ENCODE results near the gene GNB1L.

Gene GNB1L

DNA sequence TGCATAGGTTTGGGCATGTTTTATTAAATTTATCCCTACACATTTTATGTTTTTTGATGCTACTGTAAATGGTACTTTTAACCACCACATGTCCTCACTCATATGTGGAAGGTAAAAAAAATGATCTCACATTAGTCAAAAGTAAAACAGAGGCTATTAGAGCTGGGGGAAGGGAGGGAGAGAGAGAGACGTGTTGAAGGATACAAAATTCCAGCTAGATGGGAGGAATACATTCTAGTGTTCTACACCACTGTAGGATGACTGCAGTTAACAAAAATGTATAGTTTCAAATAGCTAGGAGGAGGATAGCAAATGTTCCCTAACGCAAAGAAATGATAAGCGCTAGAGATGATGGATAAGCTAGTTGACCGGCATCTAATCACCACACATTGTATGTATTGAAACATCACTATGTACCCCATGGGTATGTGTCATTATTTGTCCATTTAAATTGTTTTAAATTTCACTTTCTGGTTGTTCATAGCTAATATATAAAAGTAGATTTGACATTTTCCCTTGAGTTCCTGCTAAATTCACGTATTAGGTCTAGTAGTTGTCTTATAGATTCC, 9.9 kb upstream of the GNB1L start:
- DNase-seq (ENCODE audit: low read depth in 1 of 2, low spot score in 1 of 2), result no peak

DNA sequence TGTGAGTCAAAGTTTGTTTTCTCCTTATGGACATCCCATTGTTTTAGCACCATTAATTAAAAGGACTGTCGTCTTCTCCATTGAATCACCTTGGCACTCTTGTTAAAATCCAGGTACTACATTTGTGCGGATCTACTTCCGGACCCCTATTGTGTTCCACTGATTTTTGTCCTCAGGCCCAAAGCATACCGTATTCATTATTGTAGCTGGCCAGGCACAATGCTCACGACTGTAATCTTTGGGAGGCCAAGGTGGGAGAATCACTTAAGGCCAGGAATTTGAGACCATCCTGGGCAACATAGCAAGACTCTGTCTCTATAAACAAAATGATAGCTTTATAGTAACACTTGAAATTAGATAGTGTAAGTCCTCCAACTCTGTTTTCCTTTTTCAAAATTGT, 8.9 kb upstream of the GNB1L start:
- DNase-seq (ENCODE audit: low read depth in 1 of 2, low spot score in 1 of 2), result no peak

DNA sequence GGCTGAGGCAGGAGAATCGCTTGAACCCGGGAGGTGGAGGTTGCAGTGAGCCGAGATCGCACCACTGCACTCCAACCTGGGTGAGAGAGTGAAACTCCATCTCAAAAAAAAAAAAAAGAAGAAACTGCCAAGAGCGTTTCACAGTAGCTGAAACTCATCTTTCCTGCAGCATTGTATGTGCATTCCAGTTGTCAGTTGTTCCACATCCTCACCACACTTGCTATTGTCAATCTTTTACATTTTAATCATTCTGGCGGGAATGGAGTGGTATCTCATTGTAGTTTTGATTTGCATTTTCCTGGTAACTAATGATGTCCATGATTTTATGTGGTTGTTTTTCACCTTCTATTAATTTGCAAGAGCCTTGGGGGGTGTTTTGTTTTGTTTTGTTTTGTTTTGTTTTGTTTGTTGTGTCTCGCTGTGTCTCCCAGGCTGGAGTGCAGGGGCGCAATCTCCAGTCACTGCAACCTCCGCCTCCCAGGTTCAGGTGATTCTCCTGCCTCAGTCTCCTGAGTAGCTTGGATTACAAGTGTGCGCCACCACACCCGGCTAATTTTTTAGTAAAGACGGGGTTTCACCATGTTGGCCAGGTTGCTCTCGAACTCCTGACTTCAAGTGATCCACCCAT, 8.1 kb upstream of the GNB1L start:
- no peak for DNase-seq (ENCODE audit: low read depth in 1 of 2, low spot score in 1 of 2)

- no peak for DNase-seq (ENCODE audit: low read depth in 1 of 2, low spot score in 1 of 2)
Measured at GRCh38 chr22:19859861-19860510, 5.3 kb upstream of the GNB1L start.

GRCh38 chr22:19857382-19857781, 2.7 kb upstream of the GNB1L start:
- no peak for DNase-seq (ENCODE audit: low read depth in 1 of 2, low spot score in 1 of 2)

DNA sequence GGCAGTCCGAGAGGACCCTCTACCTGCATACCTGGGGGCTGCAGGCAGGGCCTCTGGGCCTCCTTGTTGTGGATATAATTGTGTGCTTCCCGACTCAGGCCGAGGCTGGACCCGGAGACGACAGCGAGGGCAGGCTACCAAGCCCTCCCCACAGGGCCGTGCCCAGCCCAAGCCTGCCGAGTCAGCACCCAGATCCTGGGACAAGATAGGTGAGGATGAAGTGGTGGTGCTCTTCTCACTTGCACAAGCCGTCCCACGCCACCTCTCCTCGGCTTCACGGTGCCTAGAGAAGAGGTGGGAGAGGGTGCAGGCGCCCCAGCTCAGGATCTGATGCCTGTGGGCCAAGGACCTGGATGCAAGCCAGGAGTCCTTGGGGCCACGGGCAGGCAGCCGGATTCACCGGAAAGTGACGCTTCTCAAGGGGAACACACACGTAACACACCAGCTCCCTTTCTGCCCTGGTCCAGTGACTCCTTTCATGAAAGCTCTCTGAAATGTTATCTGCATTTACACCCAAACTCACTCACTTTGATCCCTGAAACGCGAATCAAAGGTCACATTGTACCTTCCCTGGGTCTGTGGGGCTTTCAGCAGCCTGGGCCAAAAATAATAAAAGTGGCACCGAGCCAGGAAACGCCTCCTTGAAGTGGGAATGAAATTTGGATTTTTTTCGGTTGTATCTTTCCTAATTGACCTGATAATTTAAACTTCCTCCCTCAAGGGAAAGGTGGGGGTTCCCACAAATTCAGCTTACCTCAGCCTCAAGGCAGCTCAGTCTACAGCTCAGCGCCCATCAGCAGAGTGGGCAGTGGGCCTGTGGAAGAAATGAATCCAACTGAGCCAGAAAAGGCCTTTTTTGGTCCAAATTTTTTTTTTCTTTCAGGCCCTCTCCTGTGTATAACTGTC, 1.1 kb upstream of the GNB1L start:
- DNase-seq (ENCODE audit: low read depth in 1 of 2, low spot score in 1 of 2), result peak; percentile 20 to 32

DNA sequence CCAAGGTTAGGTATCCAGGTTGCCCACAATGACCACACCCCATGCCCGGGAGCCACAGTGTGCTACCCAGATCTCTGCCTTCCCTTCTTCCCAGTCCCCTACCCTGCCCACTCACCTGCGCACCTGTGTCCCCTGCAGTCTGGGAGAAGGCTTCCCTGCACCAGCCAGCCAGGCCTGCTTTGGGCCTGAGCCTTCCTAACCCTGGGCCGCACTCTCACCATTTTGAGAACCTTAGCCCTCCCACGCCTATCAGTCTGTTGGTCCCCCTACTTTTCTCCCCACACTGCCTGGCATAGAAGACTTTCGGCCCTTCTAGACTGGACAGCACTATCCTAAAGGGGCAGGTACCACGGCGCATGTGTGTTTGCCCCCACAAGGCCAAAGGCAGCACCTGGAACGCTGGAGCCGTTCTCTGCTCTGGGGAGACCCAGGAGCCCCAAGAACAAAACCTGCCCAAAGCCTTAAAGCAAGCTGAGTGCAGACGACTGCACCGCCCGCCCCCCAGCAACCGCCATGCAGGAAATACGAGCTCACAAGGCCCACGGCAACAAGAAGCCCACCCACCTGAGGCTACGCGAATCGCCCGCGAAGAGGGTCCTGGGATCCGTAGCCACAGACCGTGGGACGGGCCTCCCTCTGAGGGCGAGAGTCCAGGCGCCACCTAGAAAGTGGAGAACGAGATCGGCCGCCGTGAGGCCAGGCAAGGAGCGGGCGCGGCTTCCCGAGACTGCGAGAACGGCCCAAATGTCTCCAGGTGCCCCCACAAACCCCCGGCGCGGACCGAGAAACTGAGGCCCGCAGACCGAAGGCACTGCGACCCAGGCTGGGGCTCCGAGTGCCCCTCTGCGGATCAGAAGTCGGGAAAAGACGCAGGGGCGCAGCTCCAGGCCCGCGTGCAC, 546 bp downstream of the GNB1L start:
- peak in 1 of 2 donors; percentile 4 for DNase-seq (ENCODE audit: low read depth in 1 of 2, low spot score in 1 of 2)

DNA sequence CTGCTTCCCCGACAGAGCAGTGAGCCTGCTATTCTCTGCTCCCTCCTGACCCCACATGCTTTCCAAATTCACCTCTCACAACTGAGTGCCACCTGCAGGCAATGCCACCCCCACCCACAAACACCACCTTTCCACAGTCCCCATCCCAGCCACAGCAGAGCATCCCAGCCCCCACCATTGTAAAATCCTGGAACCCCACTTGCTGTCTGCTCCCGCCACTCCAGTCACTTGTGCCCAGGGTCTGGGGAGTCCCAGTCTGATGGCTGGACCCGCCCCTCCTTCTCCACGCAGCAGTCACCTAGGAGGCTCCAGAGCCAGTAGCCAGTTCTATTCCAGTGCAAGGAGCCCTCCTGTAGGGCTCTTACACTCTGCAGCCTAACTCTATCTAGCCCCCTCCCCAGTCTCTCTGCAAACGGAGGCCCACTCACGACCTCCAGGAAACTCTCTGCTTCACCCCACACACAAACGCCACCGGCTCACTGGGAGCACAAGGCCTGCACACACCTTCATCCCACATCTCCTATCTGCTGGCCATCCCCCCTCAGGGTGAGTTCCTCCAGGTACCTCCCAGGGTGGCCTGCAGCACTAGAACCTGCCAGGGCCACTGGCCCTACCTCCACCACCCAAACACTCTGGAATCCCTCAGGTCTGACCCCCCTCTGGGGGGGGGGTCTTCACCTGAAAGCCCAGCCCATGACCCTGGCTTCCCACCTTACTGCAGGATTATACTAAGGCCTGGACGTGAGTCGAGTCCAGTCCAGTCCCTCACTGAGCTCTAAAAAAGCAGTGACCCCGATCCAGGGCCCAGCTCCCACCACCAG, 1.4 kb downstream of the GNB1L start:
- no peak for DNase-seq (ENCODE audit: low read depth in 1 of 2, low spot score in 1 of 2)

GRCh38 chr22:19852177-19852781, 2.4 kb downstream of the GNB1L start:
- DNase-seq (ENCODE audit: low read depth in 1 of 2, low spot score in 1 of 2), result no peak

DNA sequence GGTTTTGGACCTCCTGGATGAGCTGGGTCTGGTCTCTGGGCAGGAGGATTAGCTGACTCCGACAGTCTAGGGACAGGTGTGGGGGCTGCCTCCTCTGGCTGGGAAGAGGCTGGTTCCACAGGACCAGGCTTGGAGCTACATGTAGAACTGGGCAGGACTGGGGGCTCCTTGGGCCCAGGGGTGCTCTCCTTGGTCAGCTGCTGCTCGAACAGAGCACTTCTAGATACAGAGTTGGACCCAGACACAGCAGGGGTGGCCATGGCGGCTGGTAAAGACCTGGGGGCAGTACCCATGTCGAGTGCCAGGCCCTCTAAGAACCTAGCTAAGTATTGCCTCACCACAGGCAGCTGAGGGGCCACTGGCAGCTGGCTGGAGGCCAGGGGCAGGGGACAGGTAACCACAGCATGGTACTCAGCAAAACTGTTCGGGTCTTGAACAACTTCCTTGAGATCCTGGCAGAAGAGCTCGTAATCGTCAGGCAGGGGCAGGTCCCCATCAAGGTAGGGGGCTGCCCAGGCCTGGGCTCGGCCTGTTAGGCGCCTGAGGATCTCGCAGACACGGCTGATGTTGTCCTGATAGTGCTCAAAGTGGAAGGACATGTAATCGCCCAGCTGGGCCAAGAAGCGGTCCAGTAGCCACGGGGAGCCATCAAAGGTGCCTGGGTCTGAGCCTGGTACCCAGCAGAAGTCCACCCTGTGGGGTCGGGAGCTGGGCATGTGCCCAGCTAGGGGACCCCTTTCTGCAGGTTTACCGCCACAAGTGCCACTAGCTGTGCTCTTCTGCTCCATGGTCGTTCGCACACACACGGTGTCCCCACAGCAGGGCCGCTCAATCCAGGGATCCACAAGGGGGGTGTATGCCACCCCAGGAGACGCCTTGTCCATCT, 3.1 kb downstream of the GNB1L start:
- no peak for DNase-seq (ENCODE audit: low read depth in 1 of 2, low spot score in 1 of 2)

DNA sequence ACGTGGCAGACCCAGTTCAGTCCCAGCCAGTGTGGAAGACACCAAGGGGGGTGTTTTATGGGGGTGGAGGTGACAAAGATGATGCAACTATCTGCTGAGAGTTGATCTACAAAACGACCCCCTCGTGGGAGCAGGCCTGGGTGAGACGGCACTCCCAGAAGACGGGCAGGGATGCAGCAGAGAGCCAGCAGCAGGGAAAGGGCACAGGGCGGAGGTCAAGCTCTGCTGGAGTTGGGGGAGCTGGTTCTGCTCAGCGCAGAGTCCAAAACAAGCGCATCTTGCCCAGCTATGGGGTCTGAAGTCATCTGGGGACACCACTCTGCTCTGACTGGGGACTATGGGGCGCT, 3.9 kb downstream of the GNB1L start:
- DNase-seq (ENCODE audit: low read depth in 1 of 2, low spot score in 1 of 2), result no peak

DNA sequence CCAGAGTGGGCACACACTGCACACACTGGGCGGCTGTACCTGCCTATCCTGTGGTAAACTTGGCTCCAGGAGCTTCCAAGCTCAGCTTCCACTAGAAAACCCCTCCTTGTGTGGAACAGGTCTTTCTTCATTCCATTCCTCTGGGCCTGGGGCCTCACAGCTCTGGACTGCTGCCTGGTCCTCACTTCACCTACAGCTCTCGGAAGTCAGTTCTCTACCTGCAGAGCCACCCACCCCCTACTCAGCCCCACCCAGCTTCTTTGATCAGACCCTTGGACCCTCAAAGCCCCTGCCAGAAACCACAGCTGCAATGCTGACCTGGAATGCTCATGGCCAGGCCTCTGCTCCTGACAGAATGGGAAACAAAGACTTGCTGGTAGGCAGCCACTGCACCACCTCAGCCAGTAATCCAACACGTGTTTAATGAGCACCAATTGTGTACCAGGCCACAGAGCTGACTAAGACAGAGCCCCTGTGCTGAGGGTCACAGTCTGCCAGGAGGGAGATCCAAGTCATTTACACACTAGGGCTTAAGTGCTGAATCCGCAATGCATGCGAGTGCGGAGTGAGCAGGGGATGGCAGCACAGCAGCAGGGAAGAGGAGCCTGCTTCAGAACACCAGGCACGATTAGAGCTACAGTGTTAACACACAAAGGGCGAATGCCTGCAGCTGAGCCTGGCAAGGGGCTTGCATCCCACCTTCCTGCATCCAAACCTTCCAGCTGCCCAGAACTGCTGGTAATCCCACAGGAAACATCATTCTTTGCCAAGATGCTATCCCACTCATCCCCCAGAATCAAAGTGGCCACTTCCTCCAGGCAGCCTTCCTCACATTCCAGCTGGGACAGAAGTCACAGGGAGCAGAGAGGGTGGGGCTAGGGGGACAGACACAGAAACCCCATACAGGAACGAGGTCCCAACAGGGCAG, 4.6 kb downstream of the GNB1L start:
- DNase-seq (ENCODE audit: low read depth in 1 of 2, low spot score in 1 of 2), result no peak

- no peak for DNase-seq (ENCODE audit: low read depth in 1 of 2, low spot score in 1 of 2)
Measured at GRCh38 chr22:19848298-19849224, 6.1 kb downstream of the GNB1L start.

- no peak for DNase-seq (ENCODE audit: low read depth in 1 of 2, low spot score in 1 of 2)
Measured at GRCh38 chr22:19847345-19847632, 7.4 kb downstream of the GNB1L start.

- DNase-seq (ENCODE audit: low read depth in 1 of 2, low spot score in 1 of 2), result no peak
Measured at GRCh38 chr22:19846620-19847344, 7.9 kb downstream of the GNB1L start.
